HL-60 (cell line): ENCODE measurements around the gene LRSAM1.

Source experiments
- DNase-seq, 2 experiments: peaks; one replicate each; pipeline ENCODE4 v3.0.0-alpha.2; 2010 to 2020; ENCODE audit warnings: low read depth in 1 of 2, low spot score in 1 of 2
- H3K27ac ChIP-seq: fragments of 250-450 bp; sonication (Bioruptor Pico); replicated peaks from 2 replicates; pipeline ENCODE4 v1.5.1; 2020; ENCODE audit warnings: mild to moderate bottlenecking, moderate library complexity
- H3K27me3 ChIP-seq: fragments of 250-450 bp; sonication (Bioruptor Pico); 2 replicates; pipeline ENCODE4 v1.5.1; 2021; ENCODE audit warnings: mild to moderate bottlenecking, moderate library complexity; ENCODE audit not compliant: insufficient read depth, poor library complexity, severe bottlenecking
- H3K4me3 ChIP-seq: replicated peaks from 2 replicates; pipeline ENCODE4 v1.5.1; 2011; ENCODE audit warnings: mild to moderate bottlenecking, control low read depth, low read length; ENCODE audit not compliant: insufficient read depth
- GABPA ChIP-seq: IDR thresholded peaks from 2 replicates; pipeline ENCODE4 v1.6.1; 2012; ENCODE audit warnings: low read depth
- POLR2AphosphoS5 ChIP-seq: IDR thresholded peaks from 2 replicates; pipeline ENCODE4 v1.6.1; 2012; ENCODE audit warnings: low read depth
- SPI1 ChIP-seq: IDR thresholded peaks from 2 replicates; pipeline ENCODE4 v1.6.1; 2012; ENCODE audit warnings: low read depth, mild to moderate bottlenecking, borderline replicate concordance
- TF ChIP-seq, protein P1 (sequence below): IDR thresholded peaks from one replicate; pipeline ENCODE4 v1.5.1; 2011; ENCODE audit warnings: low read length, control low read depth, inconsistent platforms; ENCODE audit not compliant: insufficient read depth
- TF ChIP-seq, protein P2 (sequence below): IDR thresholded peaks from 2 replicates; pipeline ENCODE4 v1.6.1; 2012; ENCODE audit warnings: low read depth; ENCODE audit not compliant: insufficient replicate concordance

LRSAM1 gene

DNA sequence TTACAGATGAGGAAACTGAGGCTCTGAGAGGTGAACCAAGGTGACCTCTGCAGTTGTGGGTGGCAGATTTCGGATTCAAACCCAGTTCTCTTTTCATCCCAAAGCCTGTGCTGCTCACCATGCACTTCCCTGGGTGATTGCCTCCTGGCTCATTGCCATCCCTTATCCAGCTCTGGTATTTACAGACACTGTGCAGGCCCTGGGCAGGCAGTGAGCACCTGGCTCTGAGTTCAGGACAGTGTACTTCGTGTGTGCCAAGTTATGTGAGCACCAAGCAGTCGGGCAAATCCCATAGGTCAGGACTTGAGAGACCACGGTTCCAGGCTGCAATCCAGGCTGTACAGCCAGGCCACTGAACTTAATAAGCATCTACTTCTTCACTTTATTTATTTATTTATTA, 1.4 kb downstream of the LRSAM1 start:
- TF ChIP-seq GABPA: no peak
- TF ChIP-seq, protein P1, sequence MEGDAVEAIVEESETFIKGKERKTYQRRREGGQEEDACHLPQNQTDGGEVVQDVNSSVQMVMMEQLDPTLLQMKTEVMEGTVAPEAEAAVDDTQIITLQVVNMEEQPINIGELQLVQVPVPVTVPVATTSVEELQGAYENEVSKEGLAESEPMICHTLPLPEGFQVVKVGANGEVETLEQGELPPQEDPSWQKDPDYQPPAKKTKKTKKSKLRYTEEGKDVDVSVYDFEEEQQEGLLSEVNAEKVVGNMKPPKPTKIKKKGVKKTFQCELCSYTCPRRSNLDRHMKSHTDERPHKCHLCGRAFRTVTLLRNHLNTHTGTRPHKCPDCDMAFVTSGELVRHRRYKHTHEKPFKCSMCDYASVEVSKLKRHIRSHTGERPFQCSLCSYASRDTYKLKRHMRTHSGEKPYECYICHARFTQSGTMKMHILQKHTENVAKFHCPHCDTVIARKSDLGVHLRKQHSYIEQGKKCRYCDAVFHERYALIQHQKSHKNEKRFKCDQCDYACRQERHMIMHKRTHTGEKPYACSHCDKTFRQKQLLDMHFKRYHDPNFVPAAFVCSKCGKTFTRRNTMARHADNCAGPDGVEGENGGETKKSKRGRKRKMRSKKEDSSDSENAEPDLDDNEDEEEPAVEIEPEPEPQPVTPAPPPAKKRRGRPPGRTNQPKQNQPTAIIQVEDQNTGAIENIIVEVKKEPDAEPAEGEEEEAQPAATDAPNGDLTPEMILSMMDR: no peak
- TF ChIP-seq SPI1: no peak
- no peak for TF ChIP-seq POLR2AphosphoS5
- TF ChIP-seq, protein P2, sequence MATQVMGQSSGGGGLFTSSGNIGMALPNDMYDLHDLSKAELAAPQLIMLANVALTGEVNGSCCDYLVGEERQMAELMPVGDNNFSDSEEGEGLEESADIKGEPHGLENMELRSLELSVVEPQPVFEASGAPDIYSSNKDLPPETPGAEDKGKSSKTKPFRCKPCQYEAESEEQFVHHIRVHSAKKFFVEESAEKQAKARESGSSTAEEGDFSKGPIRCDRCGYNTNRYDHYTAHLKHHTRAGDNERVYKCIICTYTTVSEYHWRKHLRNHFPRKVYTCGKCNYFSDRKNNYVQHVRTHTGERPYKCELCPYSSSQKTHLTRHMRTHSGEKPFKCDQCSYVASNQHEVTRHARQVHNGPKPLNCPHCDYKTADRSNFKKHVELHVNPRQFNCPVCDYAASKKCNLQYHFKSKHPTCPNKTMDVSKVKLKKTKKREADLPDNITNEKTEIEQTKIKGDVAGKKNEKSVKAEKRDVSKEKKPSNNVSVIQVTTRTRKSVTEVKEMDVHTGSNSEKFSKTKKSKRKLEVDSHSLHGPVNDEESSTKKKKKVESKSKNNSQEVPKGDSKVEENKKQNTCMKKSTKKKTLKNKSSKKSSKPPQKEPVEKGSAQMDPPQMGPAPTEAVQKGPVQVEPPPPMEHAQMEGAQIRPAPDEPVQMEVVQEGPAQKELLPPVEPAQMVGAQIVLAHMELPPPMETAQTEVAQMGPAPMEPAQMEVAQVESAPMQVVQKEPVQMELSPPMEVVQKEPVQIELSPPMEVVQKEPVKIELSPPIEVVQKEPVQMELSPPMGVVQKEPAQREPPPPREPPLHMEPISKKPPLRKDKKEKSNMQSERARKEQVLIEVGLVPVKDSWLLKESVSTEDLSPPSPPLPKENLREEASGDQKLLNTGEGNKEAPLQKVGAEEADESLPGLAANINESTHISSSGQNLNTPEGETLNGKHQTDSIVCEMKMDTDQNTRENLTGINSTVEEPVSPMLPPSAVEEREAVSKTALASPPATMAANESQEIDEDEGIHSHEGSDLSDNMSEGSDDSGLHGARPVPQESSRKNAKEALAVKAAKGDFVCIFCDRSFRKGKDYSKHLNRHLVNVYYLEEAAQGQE: no peak
- H3K27me3 ChIP-seq: no peaks in the 10 kb centered on the region
- no peak for DNase-seq
- H3K4me3 ChIP-seq: no peak overlapping the region
- no peak overlapping the region for H3K27ac ChIP-seq

DNA sequence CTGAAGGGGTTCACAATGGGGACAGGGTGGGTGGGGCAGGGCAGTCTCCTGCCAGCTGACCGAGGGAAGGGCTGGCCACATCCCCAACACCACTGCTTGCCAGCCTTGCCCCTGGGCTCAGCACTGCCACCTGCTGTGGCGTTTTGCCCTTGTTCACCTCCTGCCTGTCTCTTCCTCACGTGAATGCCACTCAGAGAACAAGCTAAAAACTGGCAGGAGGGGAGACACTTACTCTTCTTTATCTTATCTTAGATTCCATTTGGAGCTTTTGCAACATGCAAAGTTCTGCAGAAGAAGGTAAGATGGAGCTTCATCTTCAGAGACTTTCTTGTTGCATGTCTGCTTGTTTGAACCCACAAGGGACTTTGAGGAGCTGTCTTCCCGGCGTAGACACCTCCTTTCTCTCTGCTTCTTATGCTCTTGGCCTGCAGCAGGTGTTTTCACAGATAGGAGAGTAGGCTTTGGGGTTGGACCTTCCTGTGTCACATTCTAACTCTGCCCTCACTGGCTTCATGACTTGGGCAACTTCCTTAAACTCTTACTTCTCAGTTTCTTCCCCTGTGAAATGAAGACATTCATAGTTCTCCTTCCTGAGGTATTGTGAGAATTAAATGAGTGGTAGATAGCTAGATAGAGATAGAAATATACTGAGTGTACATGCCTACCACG, 4.1 kb downstream of the LRSAM1 start:
- no peaks in the 10 kb centered on the region for H3K27me3 ChIP-seq
- TF ChIP-seq POLR2AphosphoS5 (peak; percentile 59; the same call in 1 of the 2 replicates), GABPA (peak; percentile 99), SPI1 (peak; percentile 47; the same call in 1 of the 2 replicates)
- TF ChIP-seq, protein P2: no peak
- TF ChIP-seq, protein P1: peak; percentile 43
- H3K4me3 ChIP-seq: no peak overlapping the region
- DNase-seq: peak; percentile 57 to 89
- peak overlapping the region; percentile 72 for H3K27ac ChIP-seq

DNA sequence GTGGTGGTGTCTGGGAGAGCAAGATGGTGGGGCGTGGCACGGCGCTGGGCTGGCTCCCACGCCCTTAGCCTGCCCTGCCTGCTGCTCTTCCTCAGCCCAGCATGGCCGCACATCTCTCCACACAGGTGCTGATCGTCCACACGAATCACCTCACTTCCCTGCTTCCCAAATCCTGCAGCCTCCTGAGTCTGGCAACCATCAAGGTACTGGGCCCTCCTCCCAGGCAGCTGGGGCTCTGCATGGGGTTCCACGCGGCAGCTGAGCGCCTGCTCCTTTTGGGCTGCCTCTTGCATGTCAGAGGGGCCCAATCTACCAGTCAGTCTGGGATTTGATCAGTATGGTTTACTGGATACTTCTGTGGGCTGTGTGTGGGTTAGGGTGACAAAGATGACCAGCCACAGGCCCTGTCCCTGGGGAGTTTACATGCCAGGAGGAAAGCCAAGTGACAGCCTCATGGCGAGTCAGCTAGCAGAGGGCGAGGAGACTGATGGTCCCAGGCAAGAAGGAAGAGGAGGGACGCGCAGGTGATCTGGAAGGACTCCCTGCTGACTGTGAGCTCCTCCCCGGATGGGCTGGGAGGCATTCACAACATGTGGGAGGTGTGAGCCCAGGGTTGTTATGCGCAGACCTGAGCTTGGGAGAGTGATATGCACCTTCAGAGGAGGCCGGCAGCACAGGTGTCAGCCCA, 6.0 kb downstream of the LRSAM1 start:
- no peak for DNase-seq
- TF ChIP-seq GABPA: no peak
- TF ChIP-seq, protein P1: no peak
- no peak for TF ChIP-seq POLR2AphosphoS5
- TF ChIP-seq, protein P2: no peak
- no peak for TF ChIP-seq SPI1
- Histone ChIP-seq H3K27ac (no peak overlapping the region), H3K4me3 (no peak overlapping the region), H3K27me3 (no peaks in the 10 kb centered on the region)
